ENCODE results near the gene TOR4A.

Gene TOR4A

DNA sequence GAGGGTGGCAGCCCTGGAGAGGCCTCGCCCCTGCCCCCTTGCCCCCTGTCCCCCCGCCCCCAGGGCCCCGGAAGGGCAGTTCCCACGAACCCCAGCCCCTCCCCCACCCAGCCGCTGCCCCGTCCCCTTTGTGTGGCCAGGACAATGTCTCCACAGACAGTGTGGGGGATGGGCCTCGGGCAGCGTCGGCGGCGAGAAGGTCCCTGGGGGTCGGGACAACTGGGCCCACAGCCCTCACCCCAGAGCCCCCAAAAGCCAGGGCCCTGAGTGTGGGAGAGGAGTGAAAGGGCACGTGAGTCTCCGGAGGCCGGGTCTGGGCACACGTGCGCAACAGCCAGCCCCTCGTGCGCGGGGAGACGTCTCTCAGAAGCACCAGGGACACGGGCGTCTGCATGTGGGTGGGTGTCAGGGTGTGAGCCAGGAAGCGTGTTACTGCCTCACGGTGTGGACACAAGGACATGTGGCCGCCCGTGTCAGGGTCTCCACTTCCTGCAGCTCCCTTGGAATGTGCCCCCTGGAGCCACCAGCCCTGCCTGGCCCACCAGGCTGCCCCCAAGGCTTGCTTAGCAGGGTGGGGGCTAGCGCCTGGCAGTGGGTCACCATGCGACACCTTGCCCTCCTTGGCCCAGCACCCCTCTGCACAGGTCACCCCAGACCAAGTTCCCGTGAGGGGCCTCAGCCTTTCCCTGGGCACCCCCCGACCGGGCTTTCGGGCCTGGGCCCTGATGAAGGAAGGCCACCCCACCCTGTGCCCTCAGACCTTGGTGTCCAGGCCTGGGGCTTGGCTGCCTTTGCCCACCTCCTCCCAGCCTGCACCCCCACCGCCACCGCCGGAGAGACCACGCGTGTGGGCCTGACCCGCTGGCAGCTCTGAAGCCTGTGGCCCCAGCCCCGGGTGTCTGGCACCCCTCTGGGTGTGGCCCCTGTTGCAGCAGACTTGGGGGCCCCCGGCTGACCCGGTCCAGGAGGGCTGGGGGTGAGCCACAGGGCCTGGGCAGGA, 37.3 kb downstream of the TOR4A start:
- 83% methylated on average over 36 of the region's 42 CpGs for WGBS

GRCh38 chr9:137315581-137316011, 38.1 kb downstream of the TOR4A start:
- no peaks in the 10 kb centered on the region for H3K27me3 ChIP-seq (ENCODE audit: insufficient read depth, low read length)
- H3K4me3 ChIP-seq (ENCODE audit: low read length): no peak overlapping the region
- H3K9me3 ChIP-seq (ENCODE audit: insufficient read depth, low read depth, low read length): no peaks in the 10 kb centered on the region
- H3K36me3 ChIP-seq (ENCODE audit: insufficient read depth, low read length): no peaks in the 10 kb centered on the region
- no peak overlapping the region for H3K27ac ChIP-seq (ENCODE audit: low read depth, low read length)
- WGBS: 34% methylated on average over 16 of the region's 18 CpGs
- H3K9ac ChIP-seq (ENCODE audit: low read depth, low read length): no peak overlapping the region
- peaks cover 7% of the 10 kb centered on the region for H3K4me1 ChIP-seq (ENCODE audit: insufficient read depth, low read length)

More for the DNA sequence above, 37.3 kb downstream of the TOR4A start:
- Histone ChIP-seq H3K9ac (ENCODE audit: low read depth, low read length) (0 out of 2 replicates have a peak overlapping the region, but pooled peaks have one; percentile 1), H3K4me3 (ENCODE audit: low read length) (no peak overlapping the region), H3K9me3 (ENCODE audit: insufficient read depth, low read depth, low read length) (no peaks in the 10 kb centered on the region), H3K4me1 (ENCODE audit: insufficient read depth, low read length) (peaks cover 8% of the 10 kb centered on the region; the same call in 1 of the 2 replicates), H3K27me3 (ENCODE audit: insufficient read depth, low read length) (no peaks in the 10 kb centered on the region), H3K36me3 (ENCODE audit: insufficient read depth, low read length) (no peaks in the 10 kb centered on the region), H3K27ac (ENCODE audit: low read depth, low read length) (no peak overlapping the region)

DNA sequence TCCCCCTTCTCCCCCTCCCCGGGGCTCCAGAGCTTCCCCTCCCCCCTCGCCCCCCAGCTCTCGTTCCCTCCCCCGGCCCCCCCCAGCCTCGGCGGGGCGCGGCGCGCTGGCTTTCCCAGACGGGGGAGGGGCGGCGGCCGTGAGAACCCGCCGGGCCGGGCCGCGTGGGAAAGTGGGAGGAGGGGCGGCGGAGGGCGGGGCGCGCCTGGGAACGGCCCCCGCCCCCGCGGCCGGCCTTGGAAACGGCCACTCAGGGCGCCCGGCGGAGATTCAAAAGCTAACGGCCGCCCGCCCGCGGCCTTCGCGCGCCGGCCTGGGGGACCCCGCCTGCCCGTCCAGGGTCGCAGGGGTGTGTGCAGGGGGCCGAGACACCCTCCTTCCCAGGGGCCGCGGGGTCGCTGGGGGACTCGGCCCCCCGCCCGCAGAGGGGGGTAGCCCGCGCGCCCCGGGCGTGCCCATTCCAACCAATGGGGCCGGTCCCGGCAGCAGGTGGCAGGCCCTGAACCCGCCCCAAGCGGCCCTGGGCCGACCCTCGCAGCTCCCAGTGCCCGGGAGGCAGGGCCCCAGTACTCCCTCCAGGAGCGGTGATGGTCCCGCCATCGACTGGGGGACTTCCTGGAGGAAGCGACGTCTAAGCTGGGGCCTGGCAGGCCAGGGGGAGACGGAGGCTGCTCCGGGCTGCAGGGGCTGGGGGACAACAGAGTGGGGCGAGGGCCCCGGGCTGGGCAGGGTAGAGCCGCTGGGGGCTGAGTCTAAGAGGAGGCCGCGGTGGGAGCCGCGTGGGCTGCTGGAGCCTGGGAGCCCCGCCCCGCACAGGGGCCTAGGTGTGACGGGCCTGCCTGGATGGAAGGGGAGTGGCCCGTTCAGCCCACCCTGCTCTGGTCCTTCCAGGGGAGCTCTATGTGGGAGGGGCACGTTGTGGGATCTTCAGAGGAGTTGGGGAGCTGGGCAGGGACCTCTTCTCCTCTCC, 38.8 kb downstream of the TOR4A start:
- peaks cover 9% of the 10 kb centered on the region for H3K4me1 ChIP-seq (ENCODE audit: insufficient read depth, low read length)
- H3K27me3 ChIP-seq (ENCODE audit: insufficient read depth, low read length): no peaks in the 10 kb centered on the region
- H3K9ac ChIP-seq (ENCODE audit: low read depth, low read length): 0 out of 2 replicates have a peak overlapping the region, but pooled peaks have one; percentile 44
- H3K9me3 ChIP-seq (ENCODE audit: insufficient read depth, low read depth, low read length): no peaks in the 10 kb centered on the region
- WGBS: 7% methylated on average over 78 of the region's 83 CpGs
- peak overlapping the region; percentile 40; the same call in 1 of the 2 replicates for H3K4me3 ChIP-seq (ENCODE audit: low read length)
- no peaks in the 10 kb centered on the region for H3K36me3 ChIP-seq (ENCODE audit: insufficient read depth, low read length)
- no peak overlapping the region for H3K27ac ChIP-seq (ENCODE audit: low read depth, low read length)

GRCh38 chr9:137317021-137317717, 39.6 kb downstream of the TOR4A start:
- H3K27ac ChIP-seq (ENCODE audit: low read depth, low read length): no peak overlapping the region

GRCh38 chr9:137317718-137318511, 40.4 kb downstream of the TOR4A start:
- 87% methylated on average over 24 of the region's 24 CpGs for WGBS
- H3K27ac ChIP-seq (ENCODE audit: low read depth, low read length): no peak overlapping the region
- H3K27me3 ChIP-seq (ENCODE audit: insufficient read depth, low read length): no peaks in the 10 kb centered on the region

More at GRCh38 chr9:137317021-137317717, 39.6 kb downstream of the TOR4A start:
- no peak overlapping the region for H3K9ac ChIP-seq (ENCODE audit: low read depth, low read length)
- WGBS: 89% methylated on average over 19 of the region's 19 CpGs
- no peaks in the 10 kb centered on the region for H3K9me3 ChIP-seq (ENCODE audit: insufficient read depth, low read depth, low read length)
- H3K36me3 ChIP-seq (ENCODE audit: insufficient read depth, low read length): no peaks in the 10 kb centered on the region
- no peaks in the 10 kb centered on the region for H3K27me3 ChIP-seq (ENCODE audit: insufficient read depth, low read length)
- peaks cover 9% of the 10 kb centered on the region for H3K4me1 ChIP-seq (ENCODE audit: insufficient read depth, low read length)
- H3K4me3 ChIP-seq (ENCODE audit: low read length): no peak overlapping the region

DNA sequence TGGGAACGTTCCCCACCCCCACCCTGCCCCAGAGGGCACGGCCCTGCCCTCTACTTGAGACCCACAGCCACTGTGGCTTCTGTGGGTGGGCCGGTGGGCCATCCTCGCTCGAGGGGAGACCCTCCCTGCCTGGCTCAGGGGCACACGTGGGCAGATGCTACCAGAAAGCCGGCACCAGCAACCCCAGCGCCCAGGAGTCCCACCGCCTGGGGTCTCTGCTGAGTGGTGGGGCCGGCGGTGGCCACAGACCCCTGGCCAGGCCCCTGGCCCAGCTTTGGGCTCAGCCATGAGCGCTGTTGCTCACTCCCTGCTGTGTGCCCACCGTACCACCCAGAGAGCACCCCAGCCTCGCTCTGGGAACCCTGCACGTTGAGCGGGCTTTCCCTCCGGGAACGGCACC, 41.1 kb downstream of the TOR4A start:
- H3K4me1 ChIP-seq (ENCODE audit: insufficient read depth, low read length): peaks cover 9% of the 10 kb centered on the region
- 90% methylated on average over 18 of the region's 18 CpGs for WGBS
- H3K9ac ChIP-seq (ENCODE audit: low read depth, low read length): no peak overlapping the region
- H3K9me3 ChIP-seq (ENCODE audit: insufficient read depth, low read depth, low read length): no peaks in the 10 kb centered on the region
- no peak overlapping the region for H3K27ac ChIP-seq (ENCODE audit: low read depth, low read length)
- H3K4me3 ChIP-seq (ENCODE audit: low read length): no peak overlapping the region
- H3K27me3 ChIP-seq (ENCODE audit: insufficient read depth, low read length): no peaks in the 10 kb centered on the region
- H3K36me3 ChIP-seq (ENCODE audit: insufficient read depth, low read length): no peaks in the 10 kb centered on the region

More at GRCh38 chr9:137317718-137318511, 40.4 kb downstream of the TOR4A start:
- peaks cover 9% of the 10 kb centered on the region for H3K4me1 ChIP-seq (ENCODE audit: insufficient read depth, low read length)
- H3K9ac ChIP-seq (ENCODE audit: low read depth, low read length): no peak overlapping the region
- no peaks in the 10 kb centered on the region for H3K36me3 ChIP-seq (ENCODE audit: insufficient read depth, low read length)
- H3K9me3 ChIP-seq (ENCODE audit: insufficient read depth, low read depth, low read length): no peaks in the 10 kb centered on the region
- H3K4me3 ChIP-seq (ENCODE audit: low read length): no peak overlapping the region

- peaks cover 9% of the 10 kb centered on the region for H3K4me1 ChIP-seq (ENCODE audit: insufficient read depth, low read length)
- H3K27ac ChIP-seq (ENCODE audit: low read depth, low read length): no peak overlapping the region
- H3K36me3 ChIP-seq (ENCODE audit: insufficient read depth, low read length): no peaks in the 10 kb centered on the region
- no peak overlapping the region for H3K4me3 ChIP-seq (ENCODE audit: low read length)
- H3K9me3 ChIP-seq (ENCODE audit: insufficient read depth, low read depth, low read length): no peaks in the 10 kb centered on the region
- 82% methylated on average over 26 of the region's 26 CpGs for WGBS
- H3K9ac ChIP-seq (ENCODE audit: low read depth, low read length): no peak overlapping the region
- H3K27me3 ChIP-seq (ENCODE audit: insufficient read depth, low read length): no peaks in the 10 kb centered on the region
Measured at GRCh38 chr9:137319011-137319738, 41.6 kb downstream of the TOR4A start.

DNA sequence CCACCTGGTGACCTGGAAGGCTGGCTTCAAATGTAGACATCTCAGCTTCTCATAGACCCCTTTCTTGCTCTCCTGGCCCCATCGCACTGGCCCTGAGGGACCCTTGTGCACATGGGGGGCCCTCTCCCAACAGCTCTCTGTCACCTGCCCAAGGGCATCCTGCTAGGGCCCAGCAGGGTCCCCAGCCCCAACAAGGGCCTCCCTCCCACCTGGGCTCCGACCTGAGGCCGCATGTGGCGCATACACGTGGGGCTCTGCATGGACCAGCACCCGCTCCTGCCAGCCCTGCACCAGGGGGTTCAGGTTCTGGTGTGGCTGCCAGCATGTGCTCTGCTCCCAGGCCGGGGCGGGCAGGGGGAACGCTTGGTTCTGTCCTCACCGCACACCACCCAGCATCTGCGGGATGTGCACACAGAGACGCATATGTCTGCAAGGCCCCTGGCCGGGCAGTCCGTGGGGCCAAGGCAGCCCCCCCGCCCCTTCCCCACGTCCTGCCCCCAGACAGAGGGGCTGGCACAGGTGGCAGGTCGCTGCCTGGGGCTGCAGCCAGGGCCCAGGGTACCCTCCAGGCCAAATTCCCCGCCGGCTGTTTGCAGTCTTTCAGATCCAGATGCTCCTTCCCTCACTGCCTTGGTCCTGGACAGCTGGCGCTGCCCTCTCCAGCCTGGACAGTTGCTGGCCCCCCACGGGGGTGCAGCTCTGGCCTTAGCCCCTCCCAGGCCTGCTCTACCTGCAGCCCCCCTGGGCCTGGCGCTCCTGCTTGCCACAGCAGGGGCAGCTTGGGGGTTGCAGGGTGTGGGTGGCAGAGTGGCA, 42.4 kb downstream of the TOR4A start:
- no peak overlapping the region; the same call in 1 of the 2 replicates for H3K27ac ChIP-seq (ENCODE audit: low read depth, low read length)
- H3K4me1 ChIP-seq (ENCODE audit: insufficient read depth, low read length): peaks cover 9% of the 10 kb centered on the region
- no peak overlapping the region for H3K4me3 ChIP-seq (ENCODE audit: low read length)
- H3K9me3 ChIP-seq (ENCODE audit: insufficient read depth, low read depth, low read length): no peaks in the 10 kb centered on the region
- no peaks in the 10 kb centered on the region for H3K36me3 ChIP-seq (ENCODE audit: insufficient read depth, low read length)
- H3K27me3 ChIP-seq (ENCODE audit: insufficient read depth, low read length): no peaks in the 10 kb centered on the region
- no peak overlapping the region for H3K9ac ChIP-seq (ENCODE audit: low read depth, low read length)
- WGBS: 91% methylated on average over 22 of the region's 22 CpGs
